Type B pancreatic cell (in vitro differentiated cells): ENCODE measurements around the gene RPH3AL. TPM values are rescaled to one million over a fixed set of nuclear protein-coding genes. Genes with fewer than 3 reads are reported as not detected.

ENCODE experiments used
- DNase-seq: peaks from one replicate; pipeline ENCODE4 v3.0.0; 2021; ENCODE audit warnings: mixed read lengths; ENCODE audit not compliant: unreplicated experiment; ENCODE audit errors: extremely low spot score
- H3K27ac Mint-ChIP-seq: 2 replicates; pipeline ENCODE4 v1.8.0; 2021; ENCODE audit warnings: mild to moderate bottlenecking, mixed read lengths
- H3K27me3 Mint-ChIP-seq: 2 replicates; pipeline ENCODE4 v1.8.0; 2021; ENCODE audit warnings: mixed read lengths
- H3K36me3 Mint-ChIP-seq: 2 replicates; pipeline ENCODE4 v1.8.0; 2021; ENCODE audit warnings: mixed read lengths
- H3K4me1 Mint-ChIP-seq: one replicate; pipeline ENCODE4 v1.8.0; 2021; ENCODE audit warnings: mixed read lengths; ENCODE audit not compliant: unreplicated experiment
- H3K4me3 Mint-ChIP-seq: 2 replicates; pipeline ENCODE4 v1.8.0; 2021; ENCODE audit warnings: mild to moderate bottlenecking, mixed read lengths
- H3K9me3 Mint-ChIP-seq: 2 replicates; pipeline ENCODE4 v1.8.0; 2021; ENCODE audit warnings: mixed read lengths
- CTCF ChIP-seq: fragments of 200-600 bp; sonication (generic); conservative IDR thresholded peaks from 2 replicates; pipeline ENCODE4 v1.5.0; 2021; ENCODE audit warnings: antibody characterized with exemption, mild to moderate bottlenecking
- total RNA-seq: library from RNA; stranded (reverse); gene quantifications from 2 replicates; pipeline ENCODE4 v1.2.1, GENCODE V29; 2021; ENCODE audit warnings: low replicate concordance

Gene RPH3AL
- total RNA-seq, 1 donor from 2014 or later = 13.5 TPM

- Mint-ChIP-seq H3K9me3 (no peaks in the 10 kb centered on the region), H3K27me3 (no peaks in the 10 kb centered on the region), H3K36me3 (no peaks in the 10 kb centered on the region), H3K4me1 (peaks cover 28% of the 10 kb centered on the region), H3K27ac (peak overlapping the region; percentile 17), H3K4me3 (no peak overlapping the region)
- no peak for DNase-seq
- TF ChIP-seq CTCF = no peak
Measured at GRCh38 chr17:229709-230394, 122.8 kb downstream of the RPH3AL start.

- no peak for TF ChIP-seq CTCF
- Mint-ChIP-seq H3K27ac (peak overlapping the region; percentile 41), H3K9me3 (no peaks in the 10 kb centered on the region), H3K36me3 (no peaks in the 10 kb centered on the region), H3K27me3 (no peaks in the 10 kb centered on the region), H3K4me1 (peaks cover 21% of the 10 kb centered on the region), H3K4me3 (no peak overlapping the region)
- no peak for DNase-seq
Measured at GRCh38 chr17:228951-229708, 123.5 kb downstream of the RPH3AL start.

- no peak overlapping the region for H3K27ac Mint-ChIP-seq
- no peak overlapping the region for H3K4me3 Mint-ChIP-seq
- H3K4me1 Mint-ChIP-seq = peaks cover 20% of the 10 kb centered on the region
- TF ChIP-seq CTCF = no peak
- no peak for DNase-seq
- no peaks in the 10 kb centered on the region for H3K36me3 Mint-ChIP-seq
- H3K27me3 Mint-ChIP-seq = no peaks in the 10 kb centered on the region
- no peaks in the 10 kb centered on the region for H3K9me3 Mint-ChIP-seq
Measured at GRCh38 chr17:227946-228615, 124.5 kb downstream of the RPH3AL start.

GRCh38 chr17:227078-227945 lies 125.3 kb downstream of the RPH3AL start:
- H3K27me3 Mint-ChIP-seq = no peaks in the 10 kb centered on the region
- H3K4me3 Mint-ChIP-seq = no peak overlapping the region
- no peak overlapping the region for H3K27ac Mint-ChIP-seq
- H3K9me3 Mint-ChIP-seq = no peaks in the 10 kb centered on the region
- H3K36me3 Mint-ChIP-seq = no peaks in the 10 kb centered on the region
- H3K4me1 Mint-ChIP-seq = peaks cover 12% of the 10 kb centered on the region
- no peak for TF ChIP-seq CTCF
- no peak for DNase-seq
